Iris pigment epithelial cell (primary cell): ENCODE data around the gene SCYGR2.

Experiments
- DNase-seq: peaks from one replicate; pipeline ENCODE4 v3.0.0-alpha.2; 2011; ENCODE audit warnings: low read depth

The SCYGR2 gene

GRCh38 chr2:227613272-227613660 lies 14.6 kb downstream of the SCYGR2 start:
- no peak for DNase-seq

GRCh38 chr2:227614246-227614645 lies 15.6 kb downstream of the SCYGR2 start:
- DNase-seq = no peak

DNA sequence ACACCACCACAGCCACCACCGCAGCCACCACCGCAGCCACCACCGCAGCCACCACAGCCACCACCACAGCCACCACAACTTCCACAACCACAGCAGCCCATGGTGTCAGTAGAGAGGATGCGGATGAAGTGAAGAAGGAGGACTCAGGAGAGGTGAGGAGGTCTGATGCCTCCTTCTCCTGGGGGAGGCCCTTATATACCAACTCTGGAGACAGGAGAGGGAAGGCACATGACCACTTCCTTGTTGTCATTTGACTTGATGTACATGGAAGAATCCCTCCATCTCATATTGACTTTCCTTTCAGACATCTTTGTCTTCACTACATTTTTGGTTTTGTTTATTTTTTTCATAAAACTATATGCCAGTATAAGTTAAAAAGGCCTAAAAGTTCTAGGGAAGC lies 16.0 kb downstream of the SCYGR2 start, which contains the start of gene SCYGR3:
TSS of gene SCYGR3 (minus strand) at position 101 of the 400 bp plus-strand sequence. CDS start at position 101, 0 bp downstream.
- no peak for DNase-seq

- no peak for DNase-seq
Measured at GRCh38 chr2:227615181-227615580, 16.5 kb downstream of the SCYGR2 start.

GRCh38 chr2:227615906-227616305 lies 17.2 kb downstream of the SCYGR2 start:
- DNase-seq = no peak

DNA sequence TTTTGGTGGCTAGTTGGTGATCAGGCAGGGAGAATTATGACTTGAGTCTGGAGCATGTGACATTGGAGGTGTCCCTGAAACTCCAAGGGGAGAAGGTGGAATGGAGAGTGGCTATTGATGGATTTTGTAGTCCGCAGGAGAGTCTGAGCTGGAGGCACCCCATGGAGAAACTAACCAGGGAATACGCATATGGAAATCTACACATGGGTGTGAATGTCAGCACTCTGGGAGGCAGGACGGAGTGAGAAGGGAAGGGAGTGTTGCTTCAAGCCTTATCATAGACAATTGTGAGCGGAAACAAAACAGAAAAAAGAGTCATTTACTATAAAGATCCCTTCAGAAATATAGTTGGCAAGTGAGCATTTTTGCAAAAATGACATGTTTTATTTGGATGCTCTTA lies 17.9 kb downstream of the SCYGR2 start:
- DNase-seq = no peak

- no peak for DNase-seq
Measured at GRCh38 chr2:227617316-227618230, 18.9 kb downstream of the SCYGR2 start, which contains the start of gene SCYGR4. SCYGR4 (plus strand) TSS chr2:227617498; CDS start chr2:227617498, 0 bp downstream.

GRCh38 chr2:227623226-227623625 lies 24.5 kb downstream of the SCYGR2 start:
- DNase-seq = peak; percentile 77

DNA sequence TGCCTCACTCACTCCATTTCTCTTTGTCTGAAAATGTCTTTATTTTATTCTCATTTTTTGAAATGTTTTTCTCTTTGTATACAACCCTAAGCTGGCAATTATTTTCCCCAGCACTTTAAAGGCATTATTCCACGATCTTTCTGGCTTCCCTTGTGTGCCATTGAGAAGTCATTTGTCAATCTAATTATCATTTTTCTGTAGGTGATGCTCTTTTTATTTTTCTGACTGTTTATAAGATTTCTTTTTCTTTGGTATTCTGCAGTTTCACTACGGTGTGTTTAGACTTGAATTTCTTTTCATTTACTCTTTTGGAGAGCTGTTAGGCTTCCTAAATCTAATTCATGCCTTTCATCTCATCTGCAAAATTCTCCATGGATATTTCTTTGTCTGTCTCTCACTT lies 26.7 kb downstream of the SCYGR2 start:
- no peak for DNase-seq

- DNase-seq = peak; percentile 30
Measured at GRCh38 chr2:227626580-227627151, 28.0 kb downstream of the SCYGR2 start.

DNA sequence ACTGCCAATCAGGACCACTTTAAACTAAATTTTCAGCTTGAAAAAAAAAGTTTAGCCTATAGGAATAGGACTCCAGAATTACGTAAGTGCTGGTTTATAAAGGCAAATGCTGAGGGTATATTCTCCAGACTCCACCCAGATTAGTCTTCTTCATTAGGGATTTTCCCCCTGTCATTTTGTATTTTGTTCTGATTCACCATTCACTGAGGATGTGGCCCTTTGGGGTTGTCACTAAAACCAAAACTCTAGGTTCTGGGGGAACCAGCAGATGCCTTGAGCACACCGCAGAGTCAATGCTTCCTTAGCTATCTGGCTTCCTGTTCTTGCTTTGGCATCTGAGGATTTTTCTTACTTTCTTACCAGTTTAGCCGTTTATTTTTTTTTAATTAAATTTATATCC lies 29.1 kb downstream of the SCYGR2 start:
- DNase-seq = no peak

- no peak for DNase-seq
Measured at GRCh38 chr2:227629435-227629834, 30.7 kb downstream of the SCYGR2 start.

GRCh38 chr2:227630322-227630721 lies 31.6 kb downstream of the SCYGR2 start:
- no peak for DNase-seq

- no peak for DNase-seq
Measured at GRCh38 chr2:227632827-227633226, 34.1 kb downstream of the SCYGR2 start.

- no peak for DNase-seq
Measured at GRCh38 chr2:227634201-227634600, 35.5 kb downstream of the SCYGR2 start.

GRCh38 chr2:227642656-227643055 lies 44.0 kb downstream of the SCYGR2 start:
- peak; percentile 25 for DNase-seq

DNA sequence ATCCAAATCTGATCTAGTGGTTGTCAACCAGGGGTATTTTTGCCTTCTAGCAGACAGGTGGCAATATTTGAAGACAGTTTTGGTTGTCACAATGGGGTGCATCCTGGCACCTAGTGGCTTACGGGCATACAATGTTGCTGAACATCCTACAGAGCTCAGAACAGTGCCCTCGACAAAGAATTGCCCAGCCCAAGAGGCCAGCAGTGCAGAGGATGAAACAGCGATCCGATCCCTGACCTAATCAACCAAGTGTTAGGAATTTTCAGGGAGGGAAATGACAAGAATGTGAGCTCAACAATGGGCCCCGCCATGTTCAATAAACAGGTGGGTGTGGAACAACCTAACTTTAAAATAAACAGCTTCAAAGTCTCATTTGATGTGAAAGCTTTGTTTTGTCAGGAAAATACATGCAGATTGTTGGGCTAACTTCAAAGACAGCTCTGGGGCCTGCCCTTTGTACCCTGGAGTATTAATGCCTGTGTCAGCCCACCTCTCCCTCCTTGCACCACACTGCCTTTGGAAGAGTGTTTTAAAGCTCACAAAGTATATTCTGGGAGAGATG lies 45.4 kb downstream of the SCYGR2 start:
- no peak for DNase-seq
